GM23248 (cell line): ENCODE measurements around the gene PTPRE.

Experiments used
- EZH2 ChIP-seq: fragments of 200-600 bp; sonication (generic); IDR thresholded peaks from 2 replicates; pipeline ENCODE4 v1.6.1; 2018; ENCODE audit warnings: antibody characterized with exemption, mild to moderate bottlenecking; ENCODE audit not compliant: insufficient read depth, poor library complexity, severe bottlenecking
- EZH2phosphoT487 ChIP-seq: fragments of 200-600 bp; sonication (generic); IDR thresholded peaks from 2 replicates; pipeline ENCODE4 v1.6.1; 2018; ENCODE audit warnings: antibody characterized with exemption, moderate library complexity, mild to moderate bottlenecking, low read depth; ENCODE audit not compliant: insufficient read depth

- TF ChIP-seq EZH2 = no peak
- TF ChIP-seq EZH2phosphoT487 = no peak
These were observed 31.5 kb upstream of the PTPRE start for GRCh38 chr10:127875449-127875765.
